ENCODE results near the gene SEZ6L.

- TF ChIP-seq POLR2A (IDR thresholded peaks at IDR 0.05) (no peak), CTCF (IDR thresholded peaks at IDR 0.05) (no peak)
These were observed 117.0 kb downstream of the SEZ6L start for GRCh38 chr22:26286091-26286820.
